Ovary (tissue), 9 donors: ENCODE results near the gene CACNA1D. TPM values are rescaled to one million over a fixed set of nuclear protein-coding genes. Genes with fewer than 3 reads are reported as not detected.

Experiments
- DNase-seq, 5 donors: peaks; one replicate each; pipeline ENCODE4 v3.0.0-alpha.2; 2019 to 2020
- H3K27ac ChIP-seq, 2 donors: fragments of 200-600 bp; one replicate each; pipeline versions ENCODE4 v1.5.1 to v1.8.0; 2019 to 2022
- H3K27me3 ChIP-seq: fragments of 200-600 bp; one replicate; pipeline ENCODE4 v1.8.0; 2022
- H3K36me3 ChIP-seq: fragments of 200-600 bp; sonication (generic); one replicate; pipeline ENCODE4 v1.5.1; 2019
- H3K4me1 ChIP-seq: one replicate; pipeline ENCODE4 v1.8.1; 2013; ENCODE audit warnings: mild to moderate bottlenecking, moderate library complexity; ENCODE audit not compliant: insufficient read depth
- H3K4me3 ChIP-seq: fragments of 200-600 bp; sonication (generic); one replicate; pipeline ENCODE4 v1.5.1; 2017
- H3K9me3 ChIP-seq, 2 donors: fragments of 200-600 bp in 1 of 2; sonication (generic) in 1 of 2; one replicate each; pipeline versions ENCODE4 v1.5.1 to v1.8.1; 2013 to 2019; ENCODE audit warnings: mild to moderate bottlenecking in 1 of 2, moderate library complexity in 1 of 2
- EP300 ChIP-seq: sonication (generic); formaldehyde crosslinking; IDR thresholded peaks from one replicate; pipeline ENCODE4 v1.6.1; 2017; ENCODE audit warnings: antibody characterized with exemption
- POLR2A ChIP-seq: fragments of 450-650 bp; IDR thresholded peaks from one replicate; pipeline ENCODE4 v1.6.1; 2017; ENCODE audit warnings: antibody characterized with exemption, mild to moderate bottlenecking, moderate library complexity
- WGBS, 3 donors: extraction: QIAGEN DNeasy Blood & Tissue Kit in 1 of 3; methylation state at CpG; one replicate each; pipeline versions ENCODE4 v1.1.5 to v1.1.7; 2013 to 2017; 5-methylcytosine and 5-hydroxymethylcytosine counted together
- intact Hi-C, 4 donors: fragments of 100-400 bp; cut with DNase I; formaldehyde crosslinking; loops; one replicate each; pipeline versions ENCODE4 v1.11.0 to v1.15.1; 2022 to 2023
- polyA plus RNA-seq, 2 donors: library from polyadenylated mRNA; stranded (reverse); fragments of 200-250 nt in 1 of 2; fragments of 350-450 nt in 1 of 2; fragmentation: Illumina TruSeq in 1 of 2; extraction: RNeasy Lipid Tissue Mini Kit (QIAGEN cat#74804) in 1 of 2; gene quantifications; one replicate each; pipeline ENCODE4 v1.2.3, GENCODE V29; 2013 to 2014
- total RNA-seq, 7 donors: library from RNA; depleted of rRNA in 2 of 7; stranded (reverse); fragments of >200 nt in 2 of 7; fragmentation: NEBNext Ultra II Directional in 3 of 7; extraction: Animal tissue kit (Norgen Biotek cat#: 25700) in 3 of 7; gene quantifications; one replicate each; pipeline versions ENCODE4 v1.1.0 to v1.2.4, GENCODE V29; 2016 to 2023
- TF ChIP-seq, protein P1 (sequence below), 3 donors: fragments of 450-650 bp in 2 of 3; fragments of 200-600 bp in 1 of 3; IDR thresholded peaks; one replicate each; pipeline versions ENCODE4 v1.5.1 to v1.8.0; 2016 to 2022; ENCODE audit warnings: antibody characterized with exemption in 3 of 3, mild to moderate bottlenecking in 1 of 3
- donor health status: DM: no; HTN: no; CAD: no; lungs with moderate emphysema.
- donor health status: DM: no; HTN: no; CAD: no.
- donor health status: Bipolar disorder and iron deficiency.
- donor health status: DM: yes; HTN: yes; CAD: no.
- donor health status: DM: no; HTN: no; CAD: no.
- donor health status: DM: yes; HTN: yes; CAD: no.

The CACNA1D gene
- total and polyA plus RNA-seq, 9 donors: 0.23 to 9.3 (median 5.1) TPM

DNA sequence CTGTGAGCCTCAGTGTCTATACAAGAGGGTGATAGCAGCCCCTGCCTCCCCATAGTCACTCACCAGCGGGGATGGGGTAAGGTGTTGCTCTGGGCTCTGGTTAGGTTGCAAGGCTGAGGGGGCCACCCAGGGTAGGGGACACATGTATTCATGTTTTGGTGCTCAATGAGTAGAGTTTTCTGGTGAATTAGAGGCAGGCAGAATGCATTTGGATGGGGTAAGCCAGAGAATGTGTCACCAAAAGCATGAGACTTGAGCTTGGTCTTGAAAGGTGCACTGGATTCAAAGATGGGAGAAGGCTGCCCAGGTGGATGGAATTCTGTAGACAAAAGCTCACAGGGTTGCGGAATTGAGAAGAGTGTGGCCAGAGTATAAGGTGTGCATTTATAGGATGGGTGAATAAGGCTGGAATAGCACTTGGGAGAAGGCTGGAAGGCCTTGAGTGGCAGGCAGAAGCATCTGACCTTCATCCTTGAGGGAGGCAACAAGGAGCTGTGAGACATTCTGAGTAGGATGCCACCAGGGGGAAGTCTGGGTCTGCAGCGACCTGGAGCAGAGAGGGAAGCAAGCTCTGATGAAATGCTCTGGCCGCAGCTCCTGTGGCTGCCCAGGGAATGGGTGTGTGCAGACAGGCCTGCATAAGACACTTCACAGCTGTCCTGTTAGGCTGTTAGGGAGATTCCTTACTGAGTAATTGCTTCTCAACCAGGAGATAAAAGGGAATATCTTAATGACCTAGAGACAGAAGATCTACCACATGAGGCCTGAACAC, 202.2 kb downstream of the CACNA1D start:
- Histone ChIP-seq H3K27ac (no peak overlapping the region), H3K27me3 (no peaks in the 10 kb centered on the region), H3K4me3 (no peak overlapping the region), H3K4me1 (no peaks in the 10 kb centered on the region), H3K9me3 (no peaks in the 10 kb centered on the region), H3K36me3 (no peaks in the 10 kb centered on the region)
- 53 to 62% (median 54%) methylated on average over 4 of the region's 4 CpGs for WGBS, 3 donors
- intact Hi-C loops: no loop called here
- TF ChIP-seq, protein P1, sequence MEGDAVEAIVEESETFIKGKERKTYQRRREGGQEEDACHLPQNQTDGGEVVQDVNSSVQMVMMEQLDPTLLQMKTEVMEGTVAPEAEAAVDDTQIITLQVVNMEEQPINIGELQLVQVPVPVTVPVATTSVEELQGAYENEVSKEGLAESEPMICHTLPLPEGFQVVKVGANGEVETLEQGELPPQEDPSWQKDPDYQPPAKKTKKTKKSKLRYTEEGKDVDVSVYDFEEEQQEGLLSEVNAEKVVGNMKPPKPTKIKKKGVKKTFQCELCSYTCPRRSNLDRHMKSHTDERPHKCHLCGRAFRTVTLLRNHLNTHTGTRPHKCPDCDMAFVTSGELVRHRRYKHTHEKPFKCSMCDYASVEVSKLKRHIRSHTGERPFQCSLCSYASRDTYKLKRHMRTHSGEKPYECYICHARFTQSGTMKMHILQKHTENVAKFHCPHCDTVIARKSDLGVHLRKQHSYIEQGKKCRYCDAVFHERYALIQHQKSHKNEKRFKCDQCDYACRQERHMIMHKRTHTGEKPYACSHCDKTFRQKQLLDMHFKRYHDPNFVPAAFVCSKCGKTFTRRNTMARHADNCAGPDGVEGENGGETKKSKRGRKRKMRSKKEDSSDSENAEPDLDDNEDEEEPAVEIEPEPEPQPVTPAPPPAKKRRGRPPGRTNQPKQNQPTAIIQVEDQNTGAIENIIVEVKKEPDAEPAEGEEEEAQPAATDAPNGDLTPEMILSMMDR (IDR thresholded peaks at IDR 0.05): no peak
- TF ChIP-seq POLR2A: no peak
- no peak for TF ChIP-seq EP300
- DNase-seq: no peak

GRCh38 chr3:53700441-53700840, 206.0 kb downstream of the CACNA1D start:
- Histone ChIP-seq H3K4me3 (no peak overlapping the region), H3K27ac (no peak overlapping the region), H3K4me1 (no peaks in the 10 kb centered on the region), H3K36me3 (no peaks in the 10 kb centered on the region), H3K27me3 (no peaks in the 10 kb centered on the region), H3K9me3 (no peaks in the 10 kb centered on the region)
- intact Hi-C loops: no loop called here
- TF ChIP-seq, protein P1 (IDR thresholded peaks at IDR 0.05): no peak
- TF ChIP-seq EP300: no peak
- no peak for TF ChIP-seq POLR2A
- 83 to 89% (median 85%) methylated on average over 4 of the region's 4 CpGs for WGBS, 3 donors
- DNase-seq: no peak

DNA sequence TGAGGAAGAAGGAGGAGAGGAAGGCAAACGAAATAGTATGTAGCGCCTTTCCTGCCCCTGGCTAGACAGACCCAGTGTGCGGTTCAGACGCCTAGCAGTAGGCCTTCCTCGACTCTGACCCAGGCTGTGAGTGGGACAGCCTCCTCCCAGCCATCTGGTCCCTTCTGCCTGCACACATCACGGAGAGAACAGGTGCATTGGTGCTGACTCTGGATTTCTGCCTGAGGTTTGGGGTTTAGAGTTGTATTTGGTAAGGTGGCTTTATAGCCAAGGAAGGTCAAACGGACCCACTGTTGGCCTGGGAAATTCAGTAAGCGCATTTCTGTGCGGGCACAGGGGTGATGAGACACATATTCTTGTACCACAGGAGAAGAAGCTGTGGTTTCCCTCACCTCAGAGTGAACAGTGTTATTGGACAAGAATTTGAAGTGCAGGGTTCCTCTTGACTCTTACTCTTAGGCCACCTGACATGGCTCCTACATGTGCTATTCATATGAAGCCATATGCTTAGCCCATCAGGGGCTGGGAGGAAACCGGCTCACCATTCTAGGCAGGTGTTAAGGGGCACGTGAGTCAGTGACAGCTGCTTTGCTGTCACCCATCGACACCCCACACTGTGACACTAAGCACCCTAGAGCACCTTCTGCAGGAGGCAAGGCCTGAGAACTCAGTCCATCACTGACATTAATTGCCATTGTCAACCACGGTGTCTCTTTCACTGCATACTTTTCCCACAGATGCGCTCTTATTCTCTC, 208.5 kb downstream of the CACNA1D start:
- 90 to 92% (median 91%) methylated on average over 14 of the region's 14 CpGs for WGBS, 3 donors
- no peaks in the 10 kb centered on the region for H3K27me3 ChIP-seq
- no peak overlapping the region for H3K27ac ChIP-seq
- no peaks in the 10 kb centered on the region for H3K9me3 ChIP-seq
- no peak overlapping the region for H3K4me3 ChIP-seq
- no peaks in the 10 kb centered on the region for H3K36me3 ChIP-seq
- no peaks in the 10 kb centered on the region for H3K4me1 ChIP-seq
- TF ChIP-seq, protein P1 (IDR thresholded peaks at IDR 0.05): no peak
- TF ChIP-seq POLR2A: no peak
- no peak for TF ChIP-seq EP300
- intact Hi-C loops: no loop called here
- no peak for DNase-seq

DNA sequence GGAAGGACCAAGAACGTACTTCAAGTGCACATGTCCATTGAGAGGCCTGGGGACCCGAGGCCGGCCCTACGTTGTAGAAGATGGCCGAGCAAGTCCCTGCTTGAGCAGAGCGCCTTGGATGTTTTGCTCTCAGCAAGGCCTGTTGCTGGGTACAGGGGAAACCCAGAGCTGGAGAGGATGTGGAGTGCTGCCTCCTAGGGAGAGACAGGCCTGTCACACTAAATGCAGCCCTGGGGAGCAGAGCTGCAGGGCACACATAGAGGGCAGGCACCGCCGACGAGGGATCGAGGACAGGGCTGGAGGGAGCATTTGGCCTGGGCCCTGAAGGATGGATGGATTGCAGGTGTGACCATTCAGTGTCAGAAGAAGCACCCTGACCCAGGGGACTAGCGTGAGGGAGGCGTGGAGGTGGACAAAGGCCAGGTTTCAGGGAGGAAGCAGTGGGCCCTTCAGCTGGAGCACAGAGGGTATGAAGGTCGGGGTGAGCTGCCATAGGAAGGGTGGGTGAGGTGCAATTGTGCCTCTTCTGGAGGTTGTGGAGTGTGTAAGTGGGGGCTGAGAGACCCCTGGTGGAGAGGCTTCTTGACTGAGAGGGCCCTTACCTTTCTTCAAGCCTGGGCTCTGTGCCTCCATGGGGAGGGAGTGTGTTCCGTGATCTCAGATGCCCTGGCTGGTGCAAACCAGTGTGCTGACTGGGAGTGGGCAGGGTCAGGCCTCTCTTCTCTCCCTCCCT, 209.4 kb downstream of the CACNA1D start:
- no peaks in the 10 kb centered on the region for H3K27me3 ChIP-seq
- H3K27ac ChIP-seq: no peak overlapping the region
- no peak for TF ChIP-seq POLR2A
- TF ChIP-seq, protein P1 (IDR thresholded peaks at IDR 0.05): no peak
- TF ChIP-seq EP300: no peak
- 84 to 89% (median 84%) methylated on average over 14 of the region's 14 CpGs for WGBS, 3 donors
- H3K9me3 ChIP-seq: no peaks in the 10 kb centered on the region
- H3K4me1 ChIP-seq: no peaks in the 10 kb centered on the region
- intact Hi-C loops: no loop called here
- DNase-seq: no peak
- no peaks in the 10 kb centered on the region for H3K36me3 ChIP-seq
- H3K4me3 ChIP-seq: no peak overlapping the region
